ENCODE data around the gene RPS6KB2. TPM values are rescaled to one million over a fixed set of nuclear protein-coding genes. Genes with fewer than 3 reads are reported as not detected.

Gene RPS6KB2
- total and polyA plus RNA-seq, 2 donors (not counting 1 experiment from before 2014, with no cell fraction given), result 29.0 to 30.6 TPM

DNA sequence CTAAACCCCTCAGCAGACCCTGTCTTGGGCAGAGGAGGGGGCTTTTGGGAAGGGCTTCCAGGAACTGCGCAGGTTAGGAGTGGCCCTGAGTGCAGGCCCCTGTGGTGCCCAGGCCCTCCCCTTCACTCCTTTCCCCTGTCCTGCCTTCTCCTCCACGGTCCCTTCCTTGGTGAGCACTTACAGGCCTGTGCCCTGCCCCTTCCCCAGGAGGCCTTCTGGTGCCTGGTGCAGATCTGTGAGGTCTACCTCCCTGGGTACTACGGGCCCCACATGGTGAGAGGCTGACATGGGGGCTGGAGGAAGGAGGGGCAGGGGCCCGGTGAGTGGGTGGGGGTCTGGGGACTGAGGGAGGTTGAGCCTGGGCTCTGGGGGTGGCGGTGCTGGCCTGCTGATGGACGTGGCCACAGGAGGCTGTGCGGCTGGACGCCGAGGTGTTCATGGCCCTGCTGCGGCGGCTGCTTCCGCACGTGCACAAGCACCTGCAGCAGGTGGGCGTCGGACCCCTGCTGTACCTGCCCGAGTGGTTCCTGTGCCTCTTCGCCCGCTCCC, 21.8 kb upstream of the RPS6KB2 start:
- Histone ChIP-seq H4K20me1 (ENCODE audit: control insufficient read depth, extremely low read depth, insufficient read depth, low read length) (no peaks in the 10 kb centered on the region), H3K27ac (ENCODE audit: insufficient read depth, low read length) (no peak overlapping the region), H3K4me2 (ENCODE audit: extremely low read depth, insufficient read depth, low read length) (no peak overlapping the region), H3K36me3 (ENCODE audit: control insufficient read depth, insufficient read depth, low read length) (no peaks in the 10 kb centered on the region), H2AFZ (ENCODE audit: low read length) (no peak overlapping the region), H3K9me3 (ENCODE audit: control insufficient read depth, insufficient read depth, low read depth, low read length) (no peaks in the 10 kb centered on the region), H3K4me1 (ENCODE audit: control insufficient read depth, extremely low read depth, insufficient read depth, low read length) (no peaks in the 10 kb centered on the region), H3K4me3 (replicated peaks in 1 of 4; ENCODE audit: control extremely low read depth in 1 of 4, insufficient read depth in 1 of 4, low read depth in 3 of 4, low read length in 4 of 4) (no peak overlapping the region), H3K27me3 (ENCODE audit: control insufficient read depth, insufficient read depth, low read length) (peaks cover 16% of the 10 kb centered on the region), H3K9ac (ENCODE audit: insufficient read depth, low read length) (no peak overlapping the region), H3K79me2 (ENCODE audit: control insufficient read depth, insufficient read depth, low read length) (no peaks in the 10 kb centered on the region)
- no peak for DNase-seq (ENCODE audit: low read depth in 2 of 2)
- TF ChIP-seq EZH2 (IDR thresholded peaks at IDR 0.05; ENCODE audit: low read length, missing control alignments) (no peak), CTCF (conservative IDR thresholded peaks at IDR 0.05 in 1 of 2, IDR thresholded peaks at IDR 0.05 in 1 of 2; ENCODE audit: low read depth in 1 of 2, low read length in 2 of 2) (no peak)

DNA sequence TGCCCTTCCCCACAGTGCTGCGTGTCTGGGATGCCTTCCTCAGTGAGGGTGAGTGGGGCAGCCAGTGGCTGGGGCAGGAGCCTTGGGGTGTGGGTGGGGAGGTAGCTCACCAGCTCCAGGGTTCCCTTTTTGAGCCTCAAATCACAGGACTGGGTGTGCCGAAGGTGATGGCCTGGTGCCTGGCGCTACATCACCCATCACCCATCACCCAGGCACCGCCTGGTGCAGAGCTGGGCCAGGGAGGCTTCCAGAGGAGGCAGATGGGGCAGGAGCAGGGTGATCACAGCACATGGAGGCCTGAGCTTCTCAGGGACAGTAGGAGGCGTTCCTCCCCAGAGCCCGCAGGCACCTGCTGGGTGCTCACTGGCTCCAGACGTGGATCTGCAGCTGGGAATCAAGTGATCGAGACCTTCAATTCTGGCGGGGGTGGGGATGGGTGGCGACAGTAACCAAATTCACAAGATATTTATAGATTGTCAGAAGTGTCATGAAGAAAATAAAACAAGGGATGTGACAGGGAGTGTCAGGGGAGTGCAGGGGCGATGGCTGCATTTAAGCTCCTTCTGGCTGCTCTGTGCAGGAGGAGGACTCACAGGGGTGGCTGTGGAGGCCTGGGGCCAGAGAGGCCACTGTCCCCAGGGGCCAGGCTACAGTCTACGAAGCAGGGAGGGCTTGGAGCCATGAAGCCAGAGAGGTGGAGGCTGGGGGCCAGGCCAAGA, 21.2 kb upstream of the RPS6KB2 start:
- no peak for DNase-seq (ENCODE audit: low read depth in 2 of 2)
- H3K27ac ChIP-seq (ENCODE audit: insufficient read depth, low read length), result no peak overlapping the region
- H3K36me3 ChIP-seq (ENCODE audit: control insufficient read depth, insufficient read depth, low read length), result no peaks in the 10 kb centered on the region

More for the DNA sequence above, 21.2 kb upstream of the RPS6KB2 start:
- H3K4me3 ChIP-seq (replicated peaks in 1 of 4; ENCODE audit: control extremely low read depth in 1 of 4, insufficient read depth in 1 of 4, low read depth in 3 of 4, low read length in 4 of 4), result no peak overlapping the region
- no peak overlapping the region for H2AFZ ChIP-seq (ENCODE audit: low read length)
- TF ChIP-seq EZH2 (IDR thresholded peaks at IDR 0.05; ENCODE audit: low read length, missing control alignments), result no peak
- no peak for TF ChIP-seq CTCF (conservative IDR thresholded peaks at IDR 0.05 in 1 of 2, IDR thresholded peaks at IDR 0.05 in 1 of 2; ENCODE audit: low read depth in 1 of 2, low read length in 2 of 2)
- no peaks in the 10 kb centered on the region for H3K4me1 ChIP-seq (ENCODE audit: control insufficient read depth, extremely low read depth, insufficient read depth, low read length)
- no peak overlapping the region for H3K9ac ChIP-seq (ENCODE audit: insufficient read depth, low read length)
- H4K20me1 ChIP-seq (ENCODE audit: control insufficient read depth, extremely low read depth, insufficient read depth, low read length), result no peaks in the 10 kb centered on the region
- H3K79me2 ChIP-seq (ENCODE audit: control insufficient read depth, insufficient read depth, low read length), result no peaks in the 10 kb centered on the region
- H3K9me3 ChIP-seq (ENCODE audit: control insufficient read depth, insufficient read depth, low read depth, low read length), result no peaks in the 10 kb centered on the region
- peaks cover 21% of the 10 kb centered on the region for H3K27me3 ChIP-seq (ENCODE audit: control insufficient read depth, insufficient read depth, low read length)
- no peak overlapping the region for H3K4me2 ChIP-seq (ENCODE audit: extremely low read depth, insufficient read depth, low read length)

Data from fibroblast of lung (primary cell).